Left lobe of liver (tissue), 2 donors: Measurements from ENCODE around the gene MBIP. TPM values are rescaled to one million over a fixed set of nuclear protein-coding genes. Genes with fewer than 3 reads are reported as not detected.
"Not testable (repeated sequence)": the region's sequence is repeated elsewhere in the genome, so short reads cannot be mapped to it uniquely, and the experiment has no call there.

Source experiments
- ATAC-seq: fragments of 200-7000 bp; cut with Tn5 transposase; one replicate; pipeline ENCODE4 v1.9.1; 2020; ENCODE audit warnings: mild to moderate bottlenecking, moderate library complexity
- DNase-seq: peaks from one replicate; pipeline ENCODE4 v3.0.0-alpha.2; 2020; ENCODE audit warnings: low spot score
- total RNA-seq: library from RNA; stranded (reverse); gene quantifications from one replicate; pipeline ENCODE4 v1.2.1, GENCODE V29; 2021
- donor health status: DM: no; HTN: no; CAD: no; lungs with moderate emphysema.
- donor health status: DM: no; HTN: yes; CAD: no.

Gene MBIP, protein sequence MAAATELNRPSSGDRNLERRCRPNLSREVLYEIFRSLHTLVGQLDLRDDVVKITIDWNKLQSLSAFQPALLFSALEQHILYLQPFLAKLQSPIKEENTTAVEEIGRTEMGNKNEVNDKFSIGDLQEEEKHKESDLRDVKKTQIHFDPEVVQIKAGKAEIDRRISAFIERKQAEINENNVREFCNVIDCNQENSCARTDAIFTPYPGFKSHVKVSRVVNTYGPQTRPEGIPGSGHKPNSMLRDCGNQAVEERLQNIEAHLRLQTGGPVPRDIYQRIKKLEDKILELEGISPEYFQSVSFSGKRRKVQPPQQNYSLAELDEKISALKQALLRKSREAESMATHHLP
- total RNA-seq: 7.9 TPM

DNA sequence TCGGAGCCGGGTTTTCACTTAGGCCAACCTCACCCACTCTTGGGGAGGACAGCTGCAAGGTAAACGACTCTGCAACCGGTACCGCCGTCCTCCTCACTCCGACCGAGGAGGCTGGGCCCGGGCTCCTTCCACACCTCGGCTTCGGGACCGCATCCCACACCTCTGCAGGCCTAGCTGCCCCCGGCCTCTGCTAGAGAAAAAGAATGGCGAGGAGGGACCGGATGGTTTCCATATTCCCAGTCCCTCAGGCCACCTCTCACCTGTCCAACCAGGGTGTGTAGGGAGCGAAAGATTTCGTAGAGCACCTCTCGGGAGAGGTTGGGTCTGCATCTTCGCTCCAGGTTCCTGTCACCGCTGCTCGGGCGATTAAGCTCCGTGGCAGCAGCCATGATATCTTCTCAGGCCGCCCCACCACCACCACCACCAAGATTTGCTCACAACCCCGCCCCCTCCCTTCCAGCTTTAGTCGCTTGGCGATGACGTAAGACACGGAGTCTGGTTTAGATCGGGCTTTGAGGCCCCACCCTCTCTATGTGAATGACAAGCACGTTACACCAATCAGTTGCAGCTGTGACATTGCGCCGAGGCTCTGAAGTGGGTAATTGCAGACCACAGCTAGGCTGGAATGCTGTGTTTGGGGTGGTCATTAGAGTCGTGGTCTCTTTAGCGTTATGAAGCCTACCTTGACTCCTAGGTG lies at the start of gene MBIP:
Gene MBIP (minus strand): TSS at position 438 of the 697 bp plus-strand sequence. CDS start 49 bp downstream, at position 389.
- ATAC-seq (peak; percentile 99), DNase-seq (peak; percentile 92)

DNA sequence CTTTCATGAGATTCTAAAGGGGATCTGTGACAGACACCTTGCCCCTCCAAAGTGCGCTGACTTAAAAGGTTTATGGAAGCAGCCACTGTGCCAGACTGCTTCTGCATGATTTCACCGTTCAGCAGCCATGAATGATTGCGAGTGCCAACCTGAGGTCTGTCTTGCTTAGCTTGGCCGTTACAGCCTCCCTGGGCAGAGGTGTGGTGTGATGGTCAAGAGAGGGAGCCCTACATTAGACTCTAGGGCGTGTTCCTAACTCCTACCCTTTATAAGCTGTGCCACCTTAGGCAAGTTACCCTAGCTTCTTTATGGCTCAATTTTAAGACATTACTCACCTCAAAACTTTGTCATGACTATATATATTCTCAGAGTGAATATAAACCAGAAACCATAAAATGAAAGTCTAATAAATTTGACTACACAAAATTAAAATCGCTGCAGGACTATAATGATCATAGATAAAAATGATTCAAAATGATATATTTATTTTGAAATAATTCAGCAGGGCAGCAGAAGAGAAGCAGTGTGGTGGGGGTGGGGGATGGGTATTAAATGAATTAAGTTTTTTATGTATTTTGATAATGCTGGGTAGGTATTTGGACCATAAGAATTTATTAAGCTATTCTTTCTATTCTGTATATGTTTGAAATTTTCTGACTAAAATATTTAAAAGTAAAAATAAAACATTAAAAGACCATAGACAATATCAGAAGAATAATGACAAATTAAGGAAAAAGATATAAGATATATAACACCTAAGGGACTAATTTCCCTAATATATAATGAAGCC lies 47.7 kb upstream of the MBIP start:
- ATAC-seq (no peak), DNase-seq (no peak)

DNA sequence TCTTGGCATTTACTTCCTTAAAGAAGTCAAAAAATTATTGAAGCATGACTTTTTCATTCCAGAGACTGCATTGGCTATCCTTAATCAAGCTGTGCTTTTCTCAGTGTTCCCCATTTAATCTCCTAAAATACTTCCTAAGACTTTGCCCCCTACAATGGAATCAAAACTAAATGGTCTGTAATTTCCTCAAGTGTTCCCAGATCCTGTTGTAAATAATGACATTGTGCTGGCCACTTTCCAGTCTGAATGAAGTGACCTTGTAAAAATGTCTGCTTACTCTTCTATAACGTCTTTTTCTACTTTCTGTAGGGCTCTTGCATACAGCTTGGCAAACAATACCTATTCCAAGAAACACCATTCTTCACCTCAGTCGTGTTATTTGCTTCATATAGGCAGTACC lies 45.3 kb upstream of the MBIP start:
- no peak for ATAC-seq

DNA sequence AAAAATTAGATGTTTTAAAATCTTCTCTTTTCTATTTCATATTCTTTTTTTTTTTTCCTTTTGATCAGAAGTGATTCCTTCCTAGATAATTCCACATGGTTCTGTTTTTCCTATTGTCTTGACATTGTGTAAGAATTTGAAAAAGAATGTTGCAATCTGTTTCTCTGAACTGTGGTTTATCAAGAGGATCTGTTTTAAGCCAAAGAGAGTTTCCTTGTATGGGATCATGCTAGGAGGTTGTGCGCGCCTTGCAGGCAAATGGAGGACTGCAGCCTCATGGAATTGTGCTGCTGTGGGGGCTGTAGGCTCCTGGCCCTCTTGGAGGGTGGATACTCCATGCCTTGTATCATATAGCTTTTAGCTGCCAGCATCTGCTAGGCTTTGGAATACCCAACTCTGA lies 43.3 kb upstream of the MBIP start:
- no peak for ATAC-seq
- no peak for DNase-seq

More for the DNA sequence above, 45.3 kb upstream of the MBIP start:
- no peak for DNase-seq

DNA sequence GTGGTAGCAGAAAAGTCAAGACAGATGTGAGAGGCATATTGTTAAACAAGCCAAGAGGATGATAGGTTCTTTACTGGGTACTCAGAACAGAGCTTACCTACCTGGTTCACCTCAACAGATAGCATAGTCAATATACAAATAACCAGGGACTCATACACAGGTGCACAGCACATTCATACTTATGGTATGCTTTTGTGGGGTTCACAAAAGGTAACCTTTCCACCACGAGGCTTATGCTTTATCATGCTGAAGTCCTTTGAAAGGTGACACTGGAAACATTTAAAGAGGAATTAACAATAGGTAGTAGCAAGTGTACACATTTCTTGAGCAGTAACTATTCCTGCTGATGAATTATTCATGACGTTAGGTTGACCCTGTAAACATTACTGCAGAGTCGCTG lies 42.2 kb upstream of the MBIP start:
- no peak for ATAC-seq
- DNase-seq: no peak

DNA sequence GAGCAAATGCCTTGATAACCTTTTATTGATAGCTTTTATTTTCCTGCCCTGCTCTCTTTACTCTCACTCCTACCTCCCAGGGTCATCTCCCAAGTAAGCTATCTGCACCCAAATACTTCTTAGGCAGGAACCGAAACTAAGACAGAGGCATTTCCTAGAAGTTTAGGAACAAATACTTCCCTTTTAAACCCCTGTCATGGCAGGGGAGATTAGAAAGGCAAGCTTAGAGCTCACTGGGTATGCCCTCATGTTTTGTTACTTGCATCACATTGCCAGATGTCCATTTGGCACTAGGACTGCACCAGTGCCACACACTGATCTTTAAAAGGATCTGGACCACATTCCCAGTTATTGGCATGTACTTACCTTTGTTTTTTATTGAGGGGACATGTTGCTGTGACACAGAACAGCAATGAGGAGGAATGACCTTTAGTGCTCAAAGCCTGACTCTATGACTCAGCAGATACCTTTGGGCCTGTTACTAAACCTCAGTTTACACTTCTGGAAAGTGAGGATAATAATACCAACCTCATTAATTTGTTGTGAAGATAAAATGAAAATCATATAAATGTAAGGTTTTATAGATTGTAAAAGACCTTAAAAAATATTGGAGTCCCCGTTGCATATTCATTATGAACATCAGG lies 40.9 kb upstream of the MBIP start:
- DNase-seq (no peak), ATAC-seq (peak; percentile 13)

DNA sequence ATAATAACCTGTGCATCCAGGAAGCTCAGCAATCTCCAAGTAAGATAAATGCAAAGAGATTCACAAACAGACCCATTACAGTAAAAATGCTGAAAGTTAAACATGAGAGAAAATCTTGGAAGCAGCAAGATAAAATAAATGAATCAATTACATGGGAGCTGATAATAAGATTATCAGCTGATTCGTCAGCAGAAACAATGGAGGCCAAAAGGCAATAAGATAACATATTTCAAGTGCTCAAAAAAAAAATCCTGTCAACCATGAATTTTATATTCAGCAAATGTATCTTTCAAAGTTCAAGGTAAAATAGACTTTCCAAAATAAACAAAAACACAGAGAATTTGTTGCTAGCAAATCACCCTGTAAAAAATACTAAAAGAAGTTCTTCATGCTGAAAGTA lies 36.4 kb upstream of the MBIP start:
- ATAC-seq (no peak), DNase-seq (no peak)

DNA sequence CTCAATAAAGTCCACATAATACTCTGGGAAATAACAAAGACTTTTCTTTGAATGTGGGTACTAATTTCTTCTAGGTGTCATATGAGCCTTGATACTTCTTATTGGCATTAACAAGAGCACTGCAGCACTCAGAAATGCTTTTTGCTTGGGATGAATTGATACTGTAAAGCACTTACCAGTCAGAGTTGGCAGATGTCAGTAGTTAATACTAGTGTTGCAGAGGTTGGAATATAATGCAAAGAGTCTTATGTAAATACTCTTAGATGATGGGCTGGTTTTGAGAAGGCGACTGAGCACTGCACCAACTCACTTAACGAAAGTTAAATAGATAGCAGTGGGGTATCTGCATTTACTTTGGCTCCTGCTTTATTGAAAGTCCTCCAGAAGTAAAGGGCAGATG lies 25.6 kb upstream of the MBIP start:
- no peak for ATAC-seq
- no peak for DNase-seq

DNA sequence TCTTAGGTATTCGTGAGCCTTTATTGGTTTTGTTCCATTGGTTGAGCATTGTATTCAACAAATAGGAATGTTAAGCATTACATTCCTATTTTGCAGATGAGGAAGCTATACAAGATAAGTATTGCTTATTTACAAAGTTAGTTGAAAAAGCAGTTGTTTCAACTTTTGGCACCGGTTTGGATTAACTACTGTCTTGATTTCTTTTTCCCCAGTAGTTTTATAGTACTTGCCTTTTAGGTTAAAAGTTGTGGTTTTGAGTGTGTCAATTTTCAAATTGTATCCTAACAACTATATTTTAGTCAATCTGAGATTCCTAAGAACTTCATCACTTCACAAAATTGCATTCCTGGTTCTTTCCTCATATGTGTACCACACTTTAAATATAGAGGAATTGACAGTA lies 23.8 kb upstream of the MBIP start:
- no peak for ATAC-seq

DNA sequence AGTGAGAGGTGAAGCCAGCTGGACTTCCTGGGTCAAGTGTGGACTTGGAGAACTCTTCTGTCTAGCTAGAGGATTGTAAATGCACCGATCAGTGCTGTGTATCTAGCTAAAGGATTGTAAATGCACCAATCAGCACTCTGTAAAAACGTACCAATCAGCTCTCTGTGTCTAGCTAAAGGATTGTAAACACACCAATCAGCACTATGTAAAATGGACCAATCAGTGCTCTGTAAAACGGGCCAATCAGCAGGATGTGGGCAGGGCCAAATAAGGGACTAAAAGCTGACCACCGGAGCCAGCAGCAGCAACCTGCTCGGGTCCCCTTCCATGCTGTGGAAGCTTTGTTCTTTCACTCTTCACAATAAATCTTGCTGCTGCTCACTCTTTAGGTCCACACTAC lies 21.4 kb upstream of the MBIP start:
- ATAC-seq, DNase-seq: not testable (repeated sequence)

More for the DNA sequence above, 23.8 kb upstream of the MBIP start:
- no peak for DNase-seq

DNA sequence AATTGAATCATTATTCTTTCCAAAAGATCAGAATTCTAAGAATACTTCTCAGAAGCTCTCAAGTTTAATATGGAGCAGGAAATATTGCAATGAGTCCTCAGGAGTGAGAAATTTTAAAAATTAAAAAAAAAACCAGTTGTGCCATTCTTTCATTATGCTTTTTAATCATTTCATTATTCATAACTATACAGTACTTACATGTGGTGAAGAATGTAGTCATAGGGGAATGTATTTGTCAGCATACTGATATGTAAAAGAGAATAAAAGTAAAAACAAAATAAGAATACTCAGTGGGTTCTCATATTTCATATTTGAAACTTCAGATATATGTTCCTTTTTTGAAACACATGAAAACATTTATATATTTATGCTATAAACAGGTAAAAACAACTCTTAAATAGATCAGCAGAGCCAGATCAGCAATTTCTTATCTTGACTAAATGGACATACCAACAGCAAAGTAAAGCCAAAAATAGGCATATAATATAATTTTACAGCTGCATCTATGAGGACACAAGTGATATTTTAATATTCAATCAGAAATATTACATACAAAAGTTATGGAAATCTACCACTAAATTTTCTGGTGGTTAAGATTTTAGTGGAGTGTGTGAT lies 19.9 kb upstream of the MBIP start:
- ATAC-seq: no peak
- no peak for DNase-seq

DNA sequence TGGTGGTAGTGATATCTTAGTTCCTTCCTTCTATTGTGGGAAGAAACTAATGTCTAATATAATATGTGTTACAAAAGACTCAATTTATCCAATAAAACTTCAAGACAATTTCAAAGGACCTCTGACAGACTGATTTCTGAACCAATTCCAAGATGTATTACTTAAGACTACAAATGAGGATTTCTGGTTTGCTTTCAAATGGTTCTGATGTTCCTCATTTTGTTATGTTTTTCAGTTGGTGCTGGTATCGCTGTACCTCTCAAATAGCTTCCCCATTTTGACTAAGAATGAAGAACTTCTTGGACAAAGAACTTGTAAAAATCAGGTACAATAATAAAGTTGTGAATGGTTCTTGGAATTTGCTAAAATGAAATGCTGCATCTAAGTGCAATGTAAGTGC lies 19.4 kb upstream of the MBIP start:
- ATAC-seq (no peak), DNase-seq (no peak)

DNA sequence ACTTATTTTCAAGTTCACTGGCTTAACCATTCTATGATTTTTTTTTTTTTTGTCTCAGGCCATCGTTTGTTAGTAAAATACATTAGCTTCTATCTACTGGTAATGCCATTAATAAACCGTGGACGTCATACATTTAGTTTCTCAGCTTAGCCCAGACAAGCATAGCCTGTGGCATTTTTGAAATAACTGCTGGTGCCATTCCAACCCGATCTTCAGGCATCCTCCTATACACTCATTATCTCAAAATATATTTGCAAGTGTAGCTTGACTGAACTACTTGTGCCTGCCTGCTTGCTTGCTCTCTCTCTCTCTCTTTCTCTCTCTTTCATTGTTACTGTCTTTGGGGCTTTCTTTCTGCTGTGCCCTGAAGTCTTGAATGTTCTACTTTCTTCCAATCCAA lies 12.7 kb upstream of the MBIP start:
- DNase-seq (no peak), ATAC-seq (no peak)

DNA sequence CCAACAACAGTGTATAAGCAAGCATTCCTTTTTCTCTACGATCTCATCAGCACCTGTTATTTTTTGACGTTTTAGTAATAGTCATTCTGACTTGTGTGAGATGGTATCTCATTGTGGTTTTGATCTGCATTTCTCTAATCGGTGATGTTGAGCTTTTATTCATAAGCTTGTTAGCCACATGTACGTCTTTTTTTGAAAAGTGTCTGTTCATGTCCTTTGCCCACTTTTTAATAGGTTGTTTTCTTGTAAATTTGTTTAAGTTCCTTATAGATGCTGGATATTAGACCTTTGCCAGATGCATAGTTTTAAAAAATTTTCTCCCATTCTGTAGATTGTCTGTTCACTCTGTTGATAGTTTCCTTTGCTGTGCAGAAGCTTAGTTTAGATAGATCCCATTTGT lies 7.1 kb upstream of the MBIP start:
- ATAC-seq, DNase-seq: not testable (repeated sequence)

DNA sequence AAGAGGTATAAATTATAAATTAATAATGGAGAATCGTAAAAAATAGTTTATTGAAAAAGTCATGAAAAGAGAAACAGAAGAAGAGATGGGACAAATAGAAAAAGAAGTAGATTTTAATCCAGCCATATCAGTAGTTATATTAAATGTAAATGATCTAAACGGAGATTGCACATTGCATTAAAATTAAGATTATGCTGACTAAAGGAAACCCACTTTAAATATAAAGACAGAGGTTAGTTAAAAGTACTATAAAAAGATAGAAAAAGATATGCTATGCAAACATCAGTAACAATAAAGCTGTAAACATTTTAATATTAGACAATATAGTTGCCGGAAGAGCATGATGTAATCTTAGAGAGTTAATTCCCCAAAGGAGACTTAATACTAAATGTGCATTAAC lies 5.4 kb upstream of the MBIP start:
- DNase-seq (no peak), ATAC-seq (no peak)

DNA sequence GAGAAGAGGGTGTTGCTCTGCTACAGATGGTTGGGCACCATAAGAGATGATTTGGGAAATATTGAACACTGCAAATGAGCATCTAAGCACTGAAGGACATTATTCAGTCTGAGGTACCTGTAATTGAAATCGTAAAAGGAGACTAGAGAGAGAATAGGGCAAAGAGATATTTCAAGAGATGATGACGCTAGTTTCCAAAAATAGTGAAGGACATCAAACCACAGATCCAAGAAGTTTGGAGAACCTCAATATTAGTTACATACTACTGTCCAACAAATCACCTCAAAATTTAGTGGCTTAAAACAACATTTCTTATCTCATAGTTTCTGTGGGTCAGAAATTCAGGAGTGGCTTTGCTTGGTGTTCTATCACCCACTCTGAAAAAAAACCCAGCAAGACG lies 4.5 kb upstream of the MBIP start:
- ATAC-seq: no peak
- no peak for DNase-seq

DNA sequence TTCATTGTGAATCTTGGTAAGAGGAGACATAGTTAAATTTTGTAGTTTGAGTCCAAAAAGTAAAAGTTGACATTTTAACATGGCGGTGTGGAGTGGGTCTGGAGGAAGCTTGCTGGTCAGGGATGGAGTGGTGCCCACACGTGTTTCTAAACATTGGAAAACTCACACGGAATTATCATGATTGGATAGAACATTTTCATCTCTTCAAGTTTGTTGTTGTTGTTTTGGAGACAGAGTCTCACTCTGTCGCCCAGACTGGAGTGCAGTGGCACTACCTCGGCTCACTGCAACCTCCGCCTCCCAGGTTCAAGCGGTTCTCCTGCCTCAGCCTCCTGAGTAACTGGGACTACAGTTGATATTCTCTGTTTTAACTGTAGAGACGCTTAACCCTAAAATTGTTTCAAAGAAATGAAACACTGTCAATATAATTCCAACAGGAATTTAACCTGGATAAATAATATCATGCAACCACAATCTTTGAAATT lies 502 bp upstream of the MBIP start:
- ATAC-seq: no peak
- DNase-seq: no peak

DNA sequence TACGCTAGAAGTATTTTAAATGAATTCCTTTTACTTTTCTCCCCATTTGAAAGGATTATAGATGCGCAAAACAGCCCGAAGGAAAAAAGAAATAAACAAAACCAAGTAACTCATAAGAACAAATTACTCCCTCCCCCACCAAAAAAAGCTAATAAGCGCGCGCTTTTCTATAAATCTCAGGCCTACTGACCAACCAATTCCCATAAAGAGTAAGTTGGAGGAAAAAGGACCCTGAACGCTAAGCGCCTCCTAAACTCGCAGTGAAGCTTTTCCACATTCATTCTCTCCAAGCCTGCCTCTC lies 588 bp downstream of the MBIP start:
- ATAC-seq: no peak
- DNase-seq: no peak

DNA sequence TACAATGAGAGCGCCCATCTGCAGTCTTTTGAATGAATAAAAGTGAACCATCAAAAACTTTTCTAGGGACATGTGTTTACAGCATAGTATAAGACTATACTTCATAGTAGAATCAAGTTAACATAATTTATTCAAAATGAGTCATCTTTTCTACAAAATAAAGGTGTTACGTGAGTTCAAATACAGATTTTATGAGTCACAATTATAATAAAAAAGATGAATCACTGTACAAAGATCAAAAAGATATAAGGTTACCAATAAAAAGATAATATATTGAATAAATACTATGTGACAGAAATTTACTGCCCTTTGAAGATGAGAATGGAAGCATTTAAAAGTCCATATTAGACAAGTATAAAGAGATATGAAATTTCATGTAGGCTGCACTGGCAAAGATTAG lies 2.8 kb downstream of the MBIP start:
- DNase-seq (no peak), ATAC-seq (no peak)

DNA sequence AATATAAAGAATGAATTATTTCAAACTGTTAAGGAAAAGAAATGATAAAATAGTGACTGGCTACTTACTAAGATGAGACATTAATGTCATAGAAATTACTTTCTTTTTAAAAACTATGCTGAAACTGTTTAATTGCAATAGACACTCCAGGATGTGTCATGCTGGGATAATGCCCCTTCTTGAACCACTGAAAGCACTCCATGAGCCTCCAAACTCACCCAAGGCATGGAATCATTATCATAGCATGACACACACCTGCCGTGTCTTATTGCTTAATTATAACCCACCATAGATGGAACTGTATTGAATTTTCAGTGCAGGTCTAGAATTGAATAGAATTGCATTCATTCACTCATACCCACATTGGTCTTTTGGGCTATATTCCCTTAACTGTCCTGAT lies 4.3 kb downstream of the MBIP start:
- ATAC-seq (no peak), DNase-seq (no peak)
